ENCODE data around the gene RBMS1.

RBMS1 gene

GRCh38 chr2:160402501-160402900 lies 91.1 kb downstream of the RBMS1 start:
- no peak for DNase-seq (ENCODE audit: low read depth, low spot score)
- no peak overlapping the region for H3K4me3 ChIP-seq (ENCODE audit: low read length)

DNA sequence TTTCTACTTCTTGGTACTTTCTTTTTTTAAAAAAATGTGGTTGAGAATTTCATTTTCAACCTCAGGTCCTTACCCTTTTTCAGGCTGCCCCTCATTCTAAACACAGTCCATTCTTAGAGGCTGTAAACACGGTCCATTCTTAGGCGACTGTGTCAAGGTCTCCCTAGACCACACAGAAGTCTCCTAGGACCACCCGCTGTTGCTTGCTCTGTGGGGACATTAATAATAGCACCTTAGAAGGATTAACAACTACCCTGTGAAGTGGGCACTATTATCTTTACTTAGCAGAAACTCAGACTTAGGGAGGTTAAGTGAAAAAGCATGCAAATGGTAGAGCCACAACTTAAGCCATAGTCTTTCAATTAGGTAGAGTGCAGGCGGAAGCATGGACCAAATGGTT lies 91.7 kb downstream of the RBMS1 start:
- no peak overlapping the region for H3K4me3 ChIP-seq (ENCODE audit: low read length)
- DNase-seq (ENCODE audit: low read depth, low spot score), result no peak

DNA sequence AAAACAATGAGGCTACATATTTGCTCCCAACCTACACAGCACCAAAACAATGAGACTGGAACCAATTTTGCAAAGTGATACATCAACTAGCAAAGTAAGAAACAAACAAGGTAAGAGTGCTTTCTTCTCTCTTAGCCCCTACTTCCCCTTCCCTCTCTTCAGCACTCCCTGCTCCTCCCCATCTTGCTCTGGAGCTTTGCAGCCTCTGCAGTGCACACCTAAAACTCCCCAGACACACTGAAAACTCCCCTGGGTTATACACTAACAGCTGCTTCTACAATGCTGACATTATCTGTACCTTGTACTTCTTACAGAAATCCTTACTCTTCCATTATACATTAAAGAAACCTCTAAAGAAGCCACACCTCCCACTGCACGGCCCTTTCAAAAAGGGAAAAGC lies 93.7 kb downstream of the RBMS1 start:
- no peak overlapping the region for H3K4me3 ChIP-seq (ENCODE audit: low read length)
- no peak for DNase-seq (ENCODE audit: low read depth, low spot score)

- H3K4me3 ChIP-seq (ENCODE audit: low read length), result no peak overlapping the region
- DNase-seq (ENCODE audit: low read depth, low spot score), result no peak
Measured at GRCh38 chr2:160397530-160397865, 96.1 kb downstream of the RBMS1 start.

- DNase-seq (ENCODE audit: low read depth, low spot score), result peak; percentile 73
- no peak overlapping the region for H3K4me3 ChIP-seq (ENCODE audit: low read length)
Measured at GRCh38 chr2:160394153-160394552, 99.5 kb downstream of the RBMS1 start.

DNA sequence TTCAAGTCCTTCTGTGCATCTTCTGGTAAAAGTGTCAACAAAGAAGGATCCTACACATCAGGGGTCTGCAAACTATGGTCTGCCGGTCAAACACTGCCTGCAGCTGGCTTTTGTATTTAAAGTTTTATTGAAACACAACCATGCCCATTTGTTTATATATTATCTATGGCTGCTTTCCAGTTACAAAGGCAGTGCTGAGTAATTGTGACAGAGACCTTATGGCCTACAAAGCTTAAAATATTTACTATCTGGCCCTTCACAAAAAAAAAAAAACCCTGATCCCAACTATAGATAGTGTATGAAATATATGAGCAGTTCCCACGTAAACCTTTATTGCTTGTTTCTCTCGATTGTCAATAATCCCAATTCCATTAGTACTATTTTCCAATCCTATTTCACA lies 101.4 kb downstream of the RBMS1 start:
- DNase-seq (ENCODE audit: low read depth, low spot score), result no peak

DNA sequence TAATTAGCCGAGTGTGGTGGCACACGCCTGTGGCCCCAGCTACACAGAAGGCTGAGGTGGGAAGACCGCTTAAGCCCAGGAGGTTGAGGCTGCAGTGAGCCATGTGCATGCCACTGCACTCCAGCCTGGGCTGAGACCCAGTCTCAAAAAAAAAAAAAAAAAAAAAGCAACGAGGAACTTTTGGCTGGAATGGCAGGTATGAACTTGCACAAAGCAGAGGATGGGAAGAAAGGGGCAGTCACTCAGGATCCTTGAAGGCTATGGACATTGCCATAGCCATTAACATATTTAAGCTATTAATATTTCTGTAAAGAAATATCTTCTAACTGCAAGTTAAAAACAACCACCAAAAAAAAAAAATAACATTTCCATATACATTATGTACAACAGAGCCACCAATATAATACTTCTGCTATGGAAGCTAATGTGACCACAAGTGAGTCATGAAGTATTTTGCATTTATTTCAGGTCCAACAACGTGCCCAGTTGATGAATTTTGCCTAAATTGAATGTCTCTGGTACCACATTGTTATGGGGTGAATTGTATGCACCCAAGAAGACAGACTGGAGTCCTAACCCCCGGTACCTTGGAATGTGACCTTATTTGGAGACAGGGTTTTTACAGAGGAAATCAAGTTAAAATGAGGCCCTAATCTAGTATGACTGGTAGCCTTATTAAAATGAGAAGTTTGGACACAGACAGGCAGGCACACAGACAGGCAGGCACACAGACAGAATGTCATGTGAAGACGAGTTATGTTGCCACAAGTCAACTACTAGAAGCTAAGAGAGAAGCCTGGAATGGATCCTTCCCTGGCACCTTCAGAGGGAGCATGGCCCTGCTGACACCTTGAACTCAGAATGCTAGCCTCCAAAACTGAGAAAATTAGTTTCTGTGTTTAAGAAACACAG lies 102.8 kb downstream of the RBMS1 start:
- H3K4me3 ChIP-seq (ENCODE audit: low read length), result no peak overlapping the region
- no peak for DNase-seq (ENCODE audit: low read depth, low spot score)

More for the DNA sequence above, 101.4 kb downstream of the RBMS1 start:
- no peak overlapping the region for H3K4me3 ChIP-seq (ENCODE audit: low read length)

GRCh38 chr2:160389875-160390274 lies 103.7 kb downstream of the RBMS1 start:
- H3K4me3 ChIP-seq (ENCODE audit: low read length), result no peak overlapping the region
- no peak for DNase-seq (ENCODE audit: low read depth, low spot score)

- H3K4me3 ChIP-seq (ENCODE audit: low read length), result peak overlapping the region; percentile 24
Measured at GRCh38 chr2:160388464-160389263, 104.9 kb downstream of the RBMS1 start.

GRCh38 chr2:160387558-160388262 lies 105.9 kb downstream of the RBMS1 start:
- no peak overlapping the region for H3K4me3 ChIP-seq (ENCODE audit: low read length)

More at GRCh38 chr2:160388464-160389263, 104.9 kb downstream of the RBMS1 start:
- peak; percentile 65 for DNase-seq (ENCODE audit: low read depth, low spot score)

GRCh38 chr2:160384791-160385190 lies 108.8 kb downstream of the RBMS1 start:
- DNase-seq (ENCODE audit: low read depth, low spot score), result no peak
- H3K4me3 ChIP-seq (ENCODE audit: low read length), result no peak overlapping the region

More at GRCh38 chr2:160387558-160388262, 105.9 kb downstream of the RBMS1 start:
- DNase-seq (ENCODE audit: low read depth, low spot score), result no peak

DNA sequence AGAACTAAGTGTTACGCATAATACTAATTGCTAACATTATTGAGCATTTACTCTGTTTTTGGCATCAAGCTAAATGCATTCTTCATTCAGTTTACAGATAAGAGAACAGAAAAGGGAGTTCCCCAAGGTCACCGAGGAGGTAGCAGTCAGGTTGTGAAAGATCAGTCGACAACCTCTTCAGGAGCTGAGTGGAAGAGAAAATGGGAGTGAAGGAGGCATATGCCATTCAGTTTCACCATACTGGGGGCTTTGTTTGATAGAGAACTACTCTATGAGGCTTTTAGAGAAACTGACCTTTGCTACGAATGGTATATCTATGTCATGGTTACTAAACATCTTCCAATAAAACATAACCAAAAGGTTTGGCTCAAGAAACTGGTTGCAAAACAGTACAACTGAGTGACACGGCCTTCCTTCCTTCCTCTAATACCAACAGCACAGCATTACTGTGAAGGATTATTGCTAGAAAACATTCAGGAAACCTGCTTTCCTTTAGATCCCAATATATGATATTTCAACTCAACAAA lies 112.1 kb downstream of the RBMS1 start:
- DNase-seq (ENCODE audit: low read depth, low spot score), result no peak
- no peak overlapping the region for H3K4me3 ChIP-seq (ENCODE audit: low read length)

GRCh38 chr2:160380611-160381010 lies 113.0 kb downstream of the RBMS1 start:
- H3K4me3 ChIP-seq (ENCODE audit: low read length), result no peak overlapping the region
- DNase-seq (ENCODE audit: low read depth, low spot score), result no peak

DNA sequence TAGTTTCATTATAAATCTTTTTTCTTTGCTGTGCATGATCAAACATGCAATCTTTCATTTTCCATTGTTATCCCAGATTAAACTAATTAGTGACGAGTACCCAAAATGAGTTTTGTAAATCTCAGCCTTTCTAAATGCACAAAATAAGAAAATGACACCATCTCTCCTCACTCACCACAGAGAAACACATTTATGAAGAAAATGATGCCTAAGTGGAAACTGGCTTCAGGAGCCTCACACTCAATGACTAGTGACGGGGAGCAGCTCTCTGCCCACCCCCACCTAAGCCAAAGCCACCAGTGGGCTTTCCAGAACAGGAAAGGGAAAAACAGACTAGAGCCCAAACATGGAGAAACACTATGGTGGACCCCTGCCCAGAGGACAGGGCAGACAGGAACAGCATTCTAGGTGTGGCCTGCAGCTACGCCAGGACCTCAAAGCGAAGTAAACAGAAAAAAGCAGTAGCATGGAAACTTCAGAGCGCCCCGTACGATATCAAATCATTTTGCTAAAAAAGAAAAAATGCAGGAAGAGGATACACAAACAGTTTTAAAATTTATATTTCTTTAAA lies 113.5 kb downstream of the RBMS1 start:
- no peak overlapping the region for H3K4me3 ChIP-seq (ENCODE audit: low read length)
- DNase-seq (ENCODE audit: low read depth, low spot score), result no peak

DNA sequence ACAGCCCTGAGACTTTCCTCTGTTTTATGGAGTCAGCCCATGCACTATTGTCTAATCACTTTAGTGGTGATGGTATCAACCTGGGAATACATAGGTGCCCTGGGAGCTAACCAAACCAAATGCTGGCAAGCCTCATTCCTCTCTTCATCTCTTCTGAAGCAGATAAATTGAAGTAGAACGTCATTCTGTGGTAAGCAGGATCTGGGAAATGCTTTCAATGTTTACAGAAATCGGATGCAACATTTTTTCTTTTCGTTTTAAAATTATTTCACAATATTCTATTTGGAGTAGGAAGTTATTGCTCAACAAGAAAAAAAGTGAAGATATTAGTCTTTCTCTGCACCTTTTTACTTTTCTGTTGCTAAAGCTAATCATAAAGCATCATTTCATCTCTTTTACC lies 114.2 kb downstream of the RBMS1 start:
- H3K4me3 ChIP-seq (ENCODE audit: low read length), result no peak overlapping the region
- DNase-seq (ENCODE audit: low read depth, low spot score), result no peak

GRCh38 chr2:160377204-160377995 lies 116.2 kb downstream of the RBMS1 start:
- no peak for DNase-seq (ENCODE audit: low read depth, low spot score)
- H3K4me3 ChIP-seq (ENCODE audit: low read length), result no peak overlapping the region

DNA sequence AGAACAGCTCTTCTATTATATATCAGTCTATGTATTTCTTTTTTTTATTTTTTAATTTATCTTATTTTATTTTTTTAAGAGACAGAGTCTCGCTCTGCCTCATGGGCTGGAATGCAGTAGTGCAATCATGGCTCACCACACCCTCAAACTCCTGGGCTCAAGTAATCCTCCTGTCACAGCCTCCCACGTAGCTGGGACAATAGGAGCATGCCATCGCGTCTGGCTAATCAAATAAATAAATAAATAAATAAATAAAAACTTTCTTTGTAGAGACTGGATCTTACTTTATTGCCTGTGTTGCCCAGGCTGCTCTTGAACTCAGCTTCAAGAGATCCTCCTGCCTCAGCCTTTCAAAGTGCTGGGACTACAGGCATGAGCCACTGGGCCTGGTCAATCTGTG lies 117.0 kb downstream of the RBMS1 start:
- no peak overlapping the region for H3K4me3 ChIP-seq (ENCODE audit: low read length)

GRCh38 chr2:160375802-160376469 lies 117.7 kb downstream of the RBMS1 start:
- DNase-seq (ENCODE audit: low read depth, low spot score), result peak; percentile 34
- H3K4me3 ChIP-seq (ENCODE audit: low read length), result no peak overlapping the region

More for the DNA sequence above, 117.0 kb downstream of the RBMS1 start:
- DNase-seq (ENCODE audit: low read depth, low spot score), result no peak
